ENCODE results near the gene CAPRIN2. TPM values are rescaled to one million over a fixed set of nuclear protein-coding genes. Genes with fewer than 3 reads are reported as not detected.

CAPRIN2 gene
- 10 to 100 TPM in 2 of 6 experiments, 1 to 10 TPM in 4; 5.7 to 11.5 (median 8.5) TPM for total RNA-seq
- long read RNA-seq = 0 reads

- 0% methylated on average over 6 of the region's 72 CpGs for WGBS (ENCODE audit: insufficient coverage, low coverage, low lambda C conversion rate, missing lambda C conversion rate)
- intact Hi-C loops (cut with DNase I) = no loop called here
Measured at GRCh38 chr12:30754750-30755394, at the start of gene CAPRIN2. Gene CAPRIN2, minus strand, starts transcription at chr12:30754951. Its CDS starts 1,431 bp downstream, at chr12:30753520.

GRCh38 chr12:30797689-30798088, 42.9 kb upstream of the CAPRIN2 start:
- no peak overlapping the region for H3K4me3 ChIP-seq
- H3K27me3 ChIP-seq = no peaks in the 10 kb centered on the region
- 88% methylated on average over 4 of the region's 4 CpGs for WGBS (ENCODE audit: insufficient coverage, low coverage, low lambda C conversion rate, missing lambda C conversion rate)
- no peak overlapping the region for H3K27ac ChIP-seq
- H3K4me1 ChIP-seq = no peaks in the 10 kb centered on the region
- TF ChIP-seq POLR2A (IDR thresholded peaks at IDR 0.05) (no peak), CTCF (IDR thresholded peaks at IDR 0.05) (no peak)
- H3K36me3 ChIP-seq = no peaks in the 10 kb centered on the region
- no peak for DNase-seq
- no peaks in the 10 kb centered on the region for H3K9me3 ChIP-seq
- no peak for ATAC-seq
- intact Hi-C loops (cut with DNase I) = no loop called here

More at GRCh38 chr12:30754750-30755394, at the start of gene CAPRIN2:
- Histone ChIP-seq H3K27me3 (no peaks in the 10 kb centered on the region), H3K4me1 (no peaks in the 10 kb centered on the region), H3K27ac (peak within 1 kb of the TSS; percentile 48 to 88 (median 51)), H3K9me3 (no peaks in the 10 kb centered on the region), H3K36me3 (no peaks in the 10 kb centered on the region), H3K4me3 (peak within 1 kb of the TSS; percentile 67 to 92 (median 67))
- TF ChIP-seq POLR2A (IDR thresholded peaks at IDR 0.05) = peak; percentile 94
- TF ChIP-seq CTCF (IDR thresholded peaks at IDR 0.05) = peak; percentile 34 to 57 (median 44)
- ATAC-seq (peak; percentile 95 to 99 (median 97)), DNase-seq (peak; percentile 99)

- WGBS (ENCODE audit: insufficient coverage, low coverage, low lambda C conversion rate, missing lambda C conversion rate) = 26% methylated on average over 18 of the region's 22 CpGs
- intact Hi-C loops (cut with DNase I) = no loop called here
- Histone ChIP-seq H3K27ac (no peak overlapping the region), H3K4me3 (peak overlapping the region; percentile 45 to 56 (median 52)), H3K9me3 (no peaks in the 10 kb centered on the region), H3K4me1 (no peaks in the 10 kb centered on the region), H3K36me3 (no peaks in the 10 kb centered on the region), H3K27me3 (no peaks in the 10 kb centered on the region)
- no peak for TF ChIP-seq CTCF (IDR thresholded peaks at IDR 0.05)
- DNase-seq = no peak
- peak in 1 of 4 donors; percentile 5 for ATAC-seq
Measured at GRCh38 chr12:30796891-30797371, 42.2 kb upstream of the CAPRIN2 start.

- intact Hi-C loops (cut with DNase I) = no loop called here
- H3K4me3 ChIP-seq = peak overlapping the region; percentile 45 to 56 (median 52)
Measured at GRCh38 chr12:30796313-30796780, 41.6 kb upstream of the CAPRIN2 start.

More at GRCh38 chr12:30796313-30796780, 41.6 kb upstream of the CAPRIN2 start:
- Histone ChIP-seq H3K4me1 (no peaks in the 10 kb centered on the region), H3K27me3 (no peaks in the 10 kb centered on the region), H3K36me3 (no peaks in the 10 kb centered on the region), H3K9me3 (no peaks in the 10 kb centered on the region), H3K27ac (peak overlapping the region in 1 of 3 donors; percentile 67)
- ATAC-seq (peak; percentile 50 to 56 (median 55)), DNase-seq (no peak)
- 0% methylated on average over 3 of the region's 38 CpGs for WGBS (ENCODE audit: insufficient coverage, low coverage, low lambda C conversion rate, missing lambda C conversion rate)
- TF ChIP-seq CTCF (IDR thresholded peaks at IDR 0.05) (no peak), POLR2A (IDR thresholded peaks at IDR 0.05) (no peak)
